HCT116 (cell line): ENCODE measurements around the gene NBAS. TPM values are rescaled to one million over a fixed set of nuclear protein-coding genes. Genes with fewer than 3 reads are reported as not detected.

Experiments
- ATAC-seq: fragments of 200-7000 bp; cut with Tn5 transposase; 2 replicates; pipeline ENCODE4 v1.9.1; 2020; ENCODE audit warnings: mild to moderate bottlenecking, moderate library complexity
- BruUV-seq: library from RNA; stranded (reverse); fragments of 400-500 nt; replicated peaks from 2 replicates; lab custom pipeline; 2021; lab: Mats Ljungman, UMichigan
- CTCF ChIA-PET: fragments of 300-600 bp; sonication (Branson Sonifier 250); formaldehyde crosslinking; loops from one replicate; lab custom pipeline; 2021; ENCODE audit warnings: antibody characterized with exemption; lab: Charles Lee
- POLR2A ChIA-PET: fragments of 300-600, 350-600 bp; sonication (Branson Sonifier 250); formaldehyde crosslinking; loops from one replicate; lab custom pipeline; 2021; ENCODE audit warnings: antibody characterized with exemption; lab: Charles Lee
- RAD21 ChIA-PET, 2 experiments: fragments of 300-600 bp; sonication (Branson Sonifier 250); formaldehyde crosslinking; loops; one replicate each; lab custom pipeline; 2023; ENCODE audit warnings: low total read pairs in 2 of 2; ENCODE audit not compliant: uncharacterized antibody in 2 of 2, unreplicated experiment in 2 of 2, low non-redundant PET in 1 of 2; lab: Charles Lee
- DNase-seq: peaks from one replicate; pipeline ENCODE4 v3.0.0-alpha.2; 2010; ENCODE audit warnings: low read depth, low spot score
- H2AFZ ChIP-seq: fragments of 200-600 bp; shearing (Covaris generic), sonication (generic); 2 replicates; pipeline ENCODE4 v1.6.1; 2017; ENCODE audit warnings: low read depth, mixed run types, mixed read lengths, antibody characterized with exemption, low read length; ENCODE audit not compliant: poor library complexity, severe bottlenecking
- H3K27ac ChIP-seq: 2 replicates; pipeline ENCODE4 v1.5.1; 2012; ENCODE audit warnings: low read depth, low read length
- H3K27me3 ChIP-seq: fragments of 200-600 bp; sonication (generic); 2 replicates; pipeline ENCODE4 v1.6.1; 2016; ENCODE audit warnings: mixed run types, low read length, mixed read lengths; ENCODE audit not compliant: insufficient read depth
- H3K36me3 ChIP-seq, 2 experiments: fragments of 200-500 bp in 1 of 2; fragments of 200-600 bp in 1 of 2; sonication (Bioruptor generic) in 1 of 2; sonication (generic) in 1 of 2; 2 replicates each; pipeline versions ENCODE4 v1.5.1 to v1.6.1; 2014 to 2016; ENCODE audit warnings: low read length in 2 of 2, inconsistent platforms in 1 of 2, mixed read lengths in 1 of 2, mixed run types in 1 of 2; ENCODE audit not compliant: insufficient read depth in 2 of 2, control insufficient read depth in 1 of 2
- H3K4me1 ChIP-seq, 2 experiments: fragments of 200-600 bp in 1 of 2; sonication (generic) in 1 of 2; 2 replicates each; pipeline versions ENCODE4 v1.5.1 to v1.6.1; 2012 to 2017; ENCODE audit warnings: low read length in 2 of 2, inconsistent platforms in 1 of 2, mild to moderate bottlenecking in 1 of 2, mixed read lengths in 1 of 2, mixed run types in 1 of 2, moderate library complexity in 1 of 2; ENCODE audit not compliant: insufficient read depth in 2 of 2, control insufficient read depth in 1 of 2
- H3K4me2 ChIP-seq: fragments of 200-600 bp; sonication (generic); 2 replicates; pipeline ENCODE4 v1.6.1; 2017; ENCODE audit warnings: mixed run types, low read length, mixed read lengths
- H3K4me3 ChIP-seq, 2 experiments: fragments of 200-600 bp in 1 of 2; sonication (generic) in 1 of 2; replicated peaks in 1 of 2; 2 replicates each; pipeline ENCODE4 v1.5.1; 2011 to 2016; ENCODE audit warnings: low read length in 2 of 2, control low read depth in 1 of 2, low read depth in 1 of 2, mild to moderate bottlenecking in 1 of 2, mixed read lengths in 1 of 2, mixed run types in 1 of 2
- H3K79me2 ChIP-seq: fragments of 200-600 bp; sonication (generic); 2 replicates; pipeline ENCODE4 v1.6.1; 2017; ENCODE audit warnings: mild to moderate bottlenecking, mixed run types, low read length, moderate library complexity, mixed read lengths; ENCODE audit not compliant: insufficient read depth
- H3K9ac ChIP-seq: fragments of 200-600 bp; sonication (generic); 2 replicates; pipeline ENCODE4 v1.6.1; 2016; ENCODE audit warnings: low read length, mixed read lengths
- H3K9me2 ChIP-seq: fragments of 200-600 bp; sonication (generic), shearing (Covaris generic); 2 replicates; pipeline ENCODE4 v1.6.1; 2017; ENCODE audit warnings: mixed run types, mild to moderate bottlenecking, moderate library complexity; ENCODE audit not compliant: insufficient read depth
- H3K9me3 ChIP-seq, 2 experiments: fragments of 200-500 bp in 1 of 2; fragments of 200-600 bp in 1 of 2; sonication (Bioruptor generic) in 1 of 2; sonication (generic) in 1 of 2; 2 replicates each; pipeline ENCODE4 v1.6.1; 2014 to 2017; ENCODE audit warnings: low read length in 2 of 2, mixed read lengths in 2 of 2, inconsistent platforms in 1 of 2, low read depth in 1 of 2, mild to moderate bottlenecking in 1 of 2, mixed run types in 1 of 2, moderate library complexity in 1 of 2; ENCODE audit not compliant: control insufficient read depth in 1 of 2, insufficient read depth in 1 of 2
- H4K20me1 ChIP-seq: fragments of 200-600 bp; sonication (generic), shearing (Covaris generic); 2 replicates; pipeline ENCODE4 v1.6.1; 2017; ENCODE audit warnings: mixed run types, mild to moderate bottlenecking, moderate library complexity; ENCODE audit not compliant: insufficient read depth
- ATF3 ChIP-seq: IDR thresholded peaks from 2 replicates; pipeline ENCODE4 v1.6.1; 2012
- CBX3 ChIP-seq: IDR thresholded peaks from 2 replicates; pipeline ENCODE4 v1.6.1; 2012; ENCODE audit warnings: low read depth
- CEBPB ChIP-seq: IDR thresholded peaks from 2 replicates; pipeline ENCODE4 v1.6.1; 2012; ENCODE audit warnings: low read depth
- CTCF ChIP-seq, 3 experiments: fragments of 200-600 bp in 1 of 3; sonication (generic) in 1 of 3; IDR thresholded peaks in 2 of 3; conservative IDR thresholded peaks in 1 of 3; 2 replicates each; pipeline ENCODE4 v1.5.1; 2012 to 2017; ENCODE audit warnings: low read depth in 2 of 3, low read length in 2 of 3, antibody characterized with exemption in 1 of 3, borderline replicate concordance in 1 of 3, control low read depth in 1 of 3, mild to moderate bottlenecking in 1 of 3, mixed read lengths in 1 of 3, mixed run types in 1 of 3, moderate library complexity in 1 of 3; ENCODE audit not compliant: insufficient read depth in 1 of 3
- EGR1 ChIP-seq: IDR thresholded peaks from 2 replicates; pipeline ENCODE4 v1.6.1; 2012; ENCODE audit warnings: low read depth
- EZH2phosphoT487 ChIP-seq: fragments of 200-600 bp; IDR thresholded peaks from 2 replicates; pipeline ENCODE4 v1.6.1; 2018; ENCODE audit warnings: antibody characterized with exemption, borderline replicate concordance
- JUND ChIP-seq: IDR thresholded peaks from 2 replicates; pipeline ENCODE4 v1.6.1; 2012
- POLR2A ChIP-seq: IDR thresholded peaks from 2 replicates; pipeline ENCODE4 v1.7.0; 2011; ENCODE audit warnings: borderline replicate concordance; ENCODE audit not compliant: insufficient read depth, insufficient read length; ENCODE audit errors: extremely low read depth
- RAD21 ChIP-seq: IDR thresholded peaks from 2 replicates; pipeline ENCODE4 v1.6.1; 2012; ENCODE audit warnings: low read depth, mild to moderate bottlenecking
- REST ChIP-seq: IDR thresholded peaks from 2 replicates; pipeline ENCODE4 v1.6.1; 2012; ENCODE audit warnings: low read depth
- SP1 ChIP-seq: IDR thresholded peaks from 2 replicates; pipeline ENCODE4 v1.6.1; 2012; ENCODE audit warnings: low read depth
- TCF7L2 ChIP-seq: IDR thresholded peaks from 2 replicates; pipeline ENCODE4 v1.7.0; 2011; ENCODE audit warnings: borderline replicate concordance, inconsistent platforms; ENCODE audit not compliant: insufficient read depth, insufficient read length; ENCODE audit errors: extremely low read depth
- ZBTB33 ChIP-seq: IDR thresholded peaks from 2 replicates; pipeline ENCODE4 v1.6.1; 2011; ENCODE audit warnings: mild to moderate bottlenecking, low read length, moderate library complexity; ENCODE audit not compliant: insufficient replicate concordance; ENCODE audit errors: extremely low read depth
- ZFX ChIP-seq: fragments of 450-650 bp; IDR thresholded peaks from 2 replicates; pipeline ENCODE4 v1.6.1; 2017
- intact Hi-C: fragments of 100-400 bp; cut with micrococcal nuclease; formaldehyde crosslinking; loops from 2 replicates; pipeline ENCODE4 v1.10.0; 2022
- total RNA-seq: library from RNA; stranded (reverse); gene quantifications from one replicate; pipeline ENCODE4 v1.2.1, GENCODE V29; 2021; ENCODE audit not compliant: unreplicated experiment

Gene NBAS
- total RNA-seq, 1 experiment from 2014 or later: 32.8 TPM

GRCh38 chr2:15485949-15486348 lies 75.2 kb downstream of the NBAS start:
- no peak overlapping the region for H3K27ac ChIP-seq
- DNase-seq: no peak
- H3K4me3 ChIP-seq: no peak overlapping the region
- H3K4me2 ChIP-seq: no peak overlapping the region
- H2AFZ ChIP-seq: no peak overlapping the region
- H3K27me3 ChIP-seq: no peaks in the 10 kb centered on the region
- H3K79me2 ChIP-seq: no peaks in the 10 kb centered on the region
- no peaks in the 10 kb centered on the region for H3K4me1 ChIP-seq
- TF ChIP-seq ZBTB33: no peak
- TF ChIP-seq CBX3: no peak
- TF ChIP-seq CEBPB: no peak
- no peak for TF ChIP-seq EZH2phosphoT487
- no peak for TF ChIP-seq RAD21
- TF ChIP-seq, all 23 proteins: peak for 0
- no TSS peak for BruUV-seq
- CTCF ChIA-PET: no interaction called here
- RAD21 ChIA-PET: no interaction called here
- Histone ChIP-seq H3K36me3 (no peaks in the 10 kb centered on the region), H4K20me1 (no peaks in the 10 kb centered on the region), H3K9ac (no peak overlapping the region), H3K9me2 (no peaks in the 10 kb centered on the region), H3K9me3 (no peaks in the 10 kb centered on the region)
- POLR2A ChIA-PET: no interaction called here
- no peak for ATAC-seq
- intact Hi-C loops: no loop called here

- no peaks in the 10 kb centered on the region for H3K9me3 ChIP-seq
- H3K9ac ChIP-seq: no peak overlapping the region
- no peaks in the 10 kb centered on the region for H3K9me2 ChIP-seq
- POLR2A ChIA-PET: no interaction called here
- H2AFZ ChIP-seq: no peak overlapping the region
- no peak overlapping the region for H3K4me2 ChIP-seq
- H4K20me1 ChIP-seq: no peaks in the 10 kb centered on the region
- DNase-seq: no peak
- no peaks in the 10 kb centered on the region for H3K4me1 ChIP-seq
- no peak overlapping the region for H3K27ac ChIP-seq
- CTCF ChIA-PET: no interaction called here
- no peak for ATAC-seq
- no peak overlapping the region for H3K4me3 ChIP-seq
- no peaks in the 10 kb centered on the region for H3K79me2 ChIP-seq
- H3K36me3 ChIP-seq: no peaks in the 10 kb centered on the region
- H3K27me3 ChIP-seq: no peaks in the 10 kb centered on the region
- RAD21 ChIA-PET: no interaction called here
- intact Hi-C loops: no loop called here
- no TSS peak for BruUV-seq
- TF ChIP-seq POLR2A (no peak), EGR1 (no peak), SP1 (no peak), TCF7L2 (no peak), ATF3 (no peak), CTCF (IDR thresholded peaks at IDR 0.05 in 2 of 3, conservative IDR thresholded peaks at IDR 0.05 in 1 of 3; ENCODE audit: borderline replicate concordance in 1 of 3, insufficient read depth in 1 of 3, low read depth in 2 of 3, low read length in 2 of 3) (no peak), CEBPB (no peak), CBX3 (no peak), JUND (no peak), ZFX (no peak), REST (no peak)
These were observed 80.1 kb downstream of the NBAS start for GRCh38 chr2:15481000-15481399.
